RWPE2 (cell line): ENCODE measurements around the gene GRAMD4.

ENCODE experiments used
- ATAC-seq: fragments of 200-7000 bp; cut with Tn5 transposase; 3 replicates; pipeline ENCODE4 v1.9.1; 2021; ENCODE audit warnings: low read depth
- DNase-seq: peaks from one replicate; pipeline ENCODE4 v3.0.0-alpha.2; 2020; ENCODE audit warnings: low spot score
- H3K27ac ChIP-seq: fragments of 450-650 bp; 2 replicates; pipeline ENCODE4 v1.5.1; 2017; ENCODE audit warnings: mild to moderate bottlenecking; ENCODE audit not compliant: poor library complexity, severe bottlenecking
- H3K27me3 ChIP-seq: fragments of 250-450 bp; sonication (Bioruptor Pico); 2 replicates; pipeline ENCODE4 v1.5.1; 2021; ENCODE audit warnings: mild to moderate bottlenecking, moderate library complexity; ENCODE audit not compliant: insufficient read depth, poor library complexity, severe bottlenecking
- H3K36me3 ChIP-seq: fragments of 250-450 bp; sonication (Bioruptor Pico); 2 replicates; pipeline ENCODE4 v1.5.1; 2020; ENCODE audit warnings: low read depth, mild to moderate bottlenecking, moderate library complexity
- H3K4me1 ChIP-seq: fragments of 250-450 bp; sonication (Bioruptor Pico); 2 replicates; pipeline ENCODE4 v1.5.1; 2021; ENCODE audit warnings: mild to moderate bottlenecking, moderate library complexity; ENCODE audit not compliant: insufficient read depth, poor library complexity, severe bottlenecking
- H3K4me3 ChIP-seq: fragments of 250-450 bp; sonication (Bioruptor Pico); 2 replicates; pipeline ENCODE4 v1.5.1; 2021; ENCODE audit warnings: mild to moderate bottlenecking, moderate library complexity; ENCODE audit not compliant: severe bottlenecking
- H3K9me3 ChIP-seq: fragments of 250-450 bp; sonication (Bioruptor Pico); 2 replicates; pipeline ENCODE4 v1.5.1; 2021; ENCODE audit warnings: mild to moderate bottlenecking, moderate library complexity; ENCODE audit not compliant: severe bottlenecking
- CTCF ChIP-seq: fragments of 450-650 bp; IDR thresholded peaks from one replicate; pipeline ENCODE4 v1.5.1; 2017; ENCODE audit warnings: mild to moderate bottlenecking, moderate library complexity; ENCODE audit not compliant: poor library complexity, severe bottlenecking

Gene GRAMD4

DNA sequence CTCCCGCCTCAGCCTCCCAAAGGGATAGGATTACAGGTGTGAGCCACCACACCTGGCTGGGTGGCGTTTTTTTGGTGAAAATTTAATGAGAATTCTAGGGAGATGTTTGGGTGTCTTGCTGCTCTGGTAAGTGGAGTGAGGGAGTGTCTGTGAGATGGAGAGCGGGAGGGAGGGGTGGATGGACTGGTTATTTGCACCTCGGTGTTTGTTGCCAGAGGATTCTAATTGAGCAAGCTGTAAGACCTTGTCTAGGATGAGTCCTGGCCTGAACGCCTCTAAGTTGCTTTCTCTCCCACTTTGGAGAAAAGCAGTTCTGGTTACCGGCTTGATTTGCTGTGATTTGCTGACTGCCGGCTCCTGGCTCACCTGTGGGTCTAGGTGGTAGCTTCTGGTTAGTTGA, 22.0 kb upstream of the GRAMD4 start:
- TF ChIP-seq CTCF: no peak
- no peak overlapping the region for H3K4me3 ChIP-seq
- no peak overlapping the region for H3K27ac ChIP-seq
- no peaks in the 10 kb centered on the region for H3K36me3 ChIP-seq
- no peaks in the 10 kb centered on the region for H3K27me3 ChIP-seq
- ATAC-seq (no peak), DNase-seq (no peak)
- H3K9me3 ChIP-seq: no peaks in the 10 kb centered on the region
- peaks cover 7% of the 10 kb centered on the region for H3K4me1 ChIP-seq

DNA sequence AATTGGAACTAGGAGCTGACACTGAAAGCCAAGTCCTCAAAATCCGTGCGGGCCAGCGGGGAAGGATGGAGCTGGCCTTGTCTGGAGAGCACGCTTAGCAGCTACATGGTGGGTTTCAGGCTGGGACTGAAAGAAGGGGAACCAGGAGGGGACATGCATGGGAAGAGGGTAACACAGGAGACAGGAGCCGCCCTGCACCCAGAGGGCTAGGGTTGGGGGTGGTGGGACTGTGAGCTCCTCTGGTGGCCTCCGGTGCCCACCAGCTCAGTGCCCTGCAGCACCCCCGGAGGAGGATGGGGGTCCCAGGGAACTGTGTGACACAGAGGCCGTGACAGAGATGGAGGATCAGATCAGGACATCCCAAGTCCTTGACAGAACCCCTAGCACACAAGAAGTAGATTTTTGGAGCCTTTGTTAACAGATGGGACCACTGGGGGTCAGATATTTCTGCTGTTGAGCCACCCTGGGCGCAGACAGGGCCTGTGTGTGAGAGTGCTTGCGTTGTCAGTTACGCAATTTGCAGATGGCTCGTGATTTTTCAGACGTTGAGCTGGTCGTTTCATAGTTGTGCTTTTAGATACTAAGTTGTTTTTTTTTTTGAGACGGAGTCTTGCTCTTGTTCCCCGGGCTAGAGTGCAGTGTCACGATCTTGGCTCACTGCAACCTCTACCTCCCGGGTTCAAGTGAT, 21.3 kb upstream of the GRAMD4 start:
- no peak for DNase-seq
- Histone ChIP-seq H3K4me1 (peaks cover 7% of the 10 kb centered on the region), H3K27me3 (no peaks in the 10 kb centered on the region), H3K9me3 (no peaks in the 10 kb centered on the region), H3K36me3 (no peaks in the 10 kb centered on the region), H3K27ac (no peak overlapping the region), H3K4me3 (no peak overlapping the region)
- no peak for ATAC-seq
- no peak for TF ChIP-seq CTCF

DNA sequence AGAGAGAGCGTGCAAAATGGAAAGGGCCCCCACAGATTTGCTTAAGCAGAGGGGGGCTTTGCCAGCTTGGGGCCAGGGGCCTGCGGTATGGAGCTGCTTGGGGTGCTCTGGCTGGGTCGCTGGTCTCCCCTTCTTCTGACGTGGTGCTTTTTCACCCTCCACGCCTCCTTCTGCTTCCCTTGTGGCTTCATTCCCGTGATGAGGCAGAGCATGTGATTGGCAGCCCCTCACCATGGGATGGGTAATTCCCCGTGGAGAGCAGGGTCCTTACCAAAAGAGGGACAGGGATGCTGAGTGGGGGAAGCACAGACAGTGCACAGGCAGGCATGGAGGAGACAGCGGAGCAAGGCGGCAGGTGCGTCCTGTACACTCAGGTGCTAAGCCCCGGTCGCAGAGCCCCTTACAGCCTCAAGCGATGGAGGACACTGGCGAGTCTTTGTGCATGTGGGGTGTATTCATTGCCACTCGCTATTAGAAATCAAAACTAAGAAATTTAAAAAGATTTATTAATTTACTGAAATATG, 19.9 kb upstream of the GRAMD4 start:
- ATAC-seq (no peak), DNase-seq (no peak)
- H3K9me3 ChIP-seq: no peaks in the 10 kb centered on the region
- no peaks in the 10 kb centered on the region for H3K36me3 ChIP-seq
- TF ChIP-seq CTCF: no peak
- peaks cover 7% of the 10 kb centered on the region for H3K4me1 ChIP-seq
- no peak overlapping the region for H3K4me3 ChIP-seq
- no peak overlapping the region for H3K27ac ChIP-seq
- no peaks in the 10 kb centered on the region for H3K27me3 ChIP-seq

- H3K4me3 ChIP-seq: no peak overlapping the region
- TF ChIP-seq CTCF: no peak
- no peak overlapping the region for H3K27ac ChIP-seq
- H3K9me3 ChIP-seq: no peaks in the 10 kb centered on the region
- H3K27me3 ChIP-seq: no peaks in the 10 kb centered on the region
- no peak for DNase-seq
- H3K36me3 ChIP-seq: no peaks in the 10 kb centered on the region
- H3K4me1 ChIP-seq: peaks cover 1% of the 10 kb centered on the region
- ATAC-seq: no peak
These were observed 18.2 kb upstream of the GRAMD4 start for GRCh38 chr22:46602025-46602424.

GRCh38 chr22:46604306-46604690, 15.9 kb upstream of the GRAMD4 start:
- no peak for DNase-seq

More at GRCh38 chr22:46604306-46604690, 15.9 kb upstream of the GRAMD4 start:
- Histone ChIP-seq H3K27ac (no peak overlapping the region), H3K4me3 (no peak overlapping the region), H3K27me3 (no peaks in the 10 kb centered on the region), H3K36me3 (no peaks in the 10 kb centered on the region), H3K9me3 (no peaks in the 10 kb centered on the region), H3K4me1 (no peaks in the 10 kb centered on the region)
- TF ChIP-seq CTCF: no peak
- no peak for ATAC-seq
